Measurements from ENCODE around the gene PDYN.

PDYN gene

GRCh38 chr20:1931830-1932229 lies 62.0 kb downstream of the PDYN start:
- DNase-seq: no peak

- no peak for DNase-seq
Observed at GRCh38 chr20:1930165-1930564, 63.7 kb downstream of the PDYN start.

GRCh38 chr20:1929460-1929859 lies 64.4 kb downstream of the PDYN start:
- no peak for DNase-seq

- no peak for DNase-seq
Observed at GRCh38 chr20:1928782-1929181, 65.1 kb downstream of the PDYN start.
